ENCODE data around the gene DALRD3. TPM values are rescaled to one million over a fixed set of nuclear protein-coding genes. Genes with fewer than 3 reads are reported as not detected.

Gene DALRD3
- total RNA-seq, 5 donors from 2014 or later (not counting 1 experiment from before 2014, with no cell fraction given), result 20.8 to 35.1 (median 30.3) TPM

- CTCF ChIA-PET, result no interaction called here
- Mint-ChIP-seq H3K4me1 (peaks cover 59 to 74% (median 62%) of the 10 kb centered on the region in 3 donors), H3K4me3 (peak overlapping the region; percentile 88 to 93 (median 90)), H3K9me3 (no peaks in the 10 kb centered on the region), H3K36me3 (peaks cover 19% of the 10 kb centered on the region), H3K27ac (peak overlapping the region; percentile 55 to 98), H3K27me3 (no peaks in the 10 kb centered on the region)
- ATAC-seq (replicated peaks in 1 of 4), result no peak
- Histone ChIP-seq H3K9me3 (no peaks in the 10 kb centered on the region), H3K4me3 (ENCODE audit: control insufficient read depth in 1 of 2, extremely low read depth in 1 of 2, low read length in 1 of 2) (no peak overlapping the region), H3K36me3 (ENCODE audit: control insufficient read depth in 2 of 2, extremely low read depth in 1 of 2, insufficient read depth in 1 of 2, low read length in 1 of 2) (peaks cover 7 to 40% of the 10 kb centered on the region in 2 donors), H3K27ac (ENCODE audit: low read length) (no peak overlapping the region), H3K27me3 (replicated peaks in 1 of 2; ENCODE audit: control insufficient read depth in 2 of 2, extremely low read depth in 1 of 2, insufficient read depth in 2 of 2, low read length in 1 of 2) (no peaks in the 10 kb centered on the region), H3K4me1 (ENCODE audit: control insufficient read depth in 1 of 2, extremely low read depth in 1 of 2, insufficient read depth in 2 of 2, low read length in 2 of 2) (peaks cover 24 to 49% of the 10 kb centered on the region in 2 experiments)
- no peak for DNase-seq
- WGBS (ENCODE audit: insufficient coverage), result 85% methylated on average over 3 of the region's 4 CpGs
- POLR2A ChIA-PET, result interaction anchor here in 1 of 2 donors (1.4 kb wide), 1 partner anchor 17 kb away, joined by 5 read pairs; the partner anchor contains the start of gene WDR6
These were observed 5.4 kb upstream of the DALRD3 start for GRCh38 chr3:49023775-49024174.

GRCh38 chr3:49022688-49023171, 4.3 kb upstream of the DALRD3 start:
- CTCF ChIA-PET, result interaction anchor here in 1 of 2 donors (0.6 to 3.6 kb wide), 5 partner anchors 9 to 103 kb away, joined by 4 to 46 read pairs (median 21); partner anchors contain the start of genes QRICH1 and WDR6
- H3K4me1 Mint-ChIP-seq, result peaks cover 53 to 64% (median 55%) of the 10 kb centered on the region in 3 donors

GRCh38 chr3:49021813-49022687, 3.7 kb upstream of the DALRD3 start, which contains the start of gene NDUFAF3:
Gene NDUFAF3 (plus strand): TSS chr3:49022121. CDS start chr3:49022145, 24 bp downstream.
- ATAC-seq (replicated peaks in 1 of 4), result peak; percentile 76 to 83 (median 82)
- H3K4me3 ChIP-seq (ENCODE audit: control insufficient read depth in 1 of 2, extremely low read depth in 1 of 2, low read length in 1 of 2), result peak within 1 kb of the TSS; percentile 85 to 90
- peaks cover 55 to 64% (median 58%) of the 10 kb centered on the region in 3 donors for H3K4me1 Mint-ChIP-seq
- no peaks in the 10 kb centered on the region for H3K9me3 ChIP-seq
- peaks cover 7 to 40% of the 10 kb centered on the region in 2 donors for H3K36me3 ChIP-seq (ENCODE audit: control insufficient read depth in 2 of 2, extremely low read depth in 1 of 2, insufficient read depth in 1 of 2, low read length in 1 of 2)
- peaks cover 20 to 53% of the 10 kb centered on the region in 2 experiments for H3K4me1 ChIP-seq (ENCODE audit: control insufficient read depth in 1 of 2, extremely low read depth in 1 of 2, insufficient read depth in 2 of 2, low read length in 2 of 2)
- no peaks in the 10 kb centered on the region for H3K9me3 Mint-ChIP-seq
- ChIA-PET POLR2A (interaction anchor here (0.6 to 2.2 kb wide), 3 partner anchors 15 to 231 kb away, joined by 3 to 16 read pairs (median 3); partner anchors contain the start of gene WDR6 (in 1 of the 2)), CTCF (interaction anchor here in 1 of 2 donors (0.6 to 3.6 kb wide), 9 partner anchors 9 to 210 kb away, joined by 3 to 46 read pairs (median 5); partner anchors contain the start of genes QRICH1, SLC25A20 and WDR6)
- peak within 1 kb of the TSS; percentile 90 to 93 (median 91) for H3K4me3 Mint-ChIP-seq
- peaks cover 19% of the 10 kb centered on the region for H3K36me3 Mint-ChIP-seq
- H3K27me3 Mint-ChIP-seq, result no peaks in the 10 kb centered on the region
- H3K27ac Mint-ChIP-seq, result peak within 1 kb of the TSS; percentile 96 to 98
- under 1% methylated on average over 82 of the region's 83 CpGs for WGBS (ENCODE audit: insufficient coverage)
- peak within 1 kb of the TSS; percentile 75 for H3K27ac ChIP-seq (ENCODE audit: low read length)
- DNase-seq, result peak; percentile 74 to 95 (median 87)
- no peaks in the 10 kb centered on the region for H3K27me3 ChIP-seq (replicated peaks in 1 of 2; ENCODE audit: control insufficient read depth in 2 of 2, extremely low read depth in 1 of 2, insufficient read depth in 2 of 2, low read length in 1 of 2)

More at GRCh38 chr3:49022688-49023171, 4.3 kb upstream of the DALRD3 start:
- Histone ChIP-seq H3K27ac (ENCODE audit: low read length) (peak overlapping the region; percentile 75), H3K36me3 (ENCODE audit: control insufficient read depth in 2 of 2, extremely low read depth in 1 of 2, insufficient read depth in 1 of 2, low read length in 1 of 2) (peaks cover 7 to 40% of the 10 kb centered on the region in 2 donors), H3K4me3 (ENCODE audit: control insufficient read depth in 1 of 2, extremely low read depth in 1 of 2, low read length in 1 of 2) (peak overlapping the region; percentile 85 to 90), H3K9me3 (no peaks in the 10 kb centered on the region), H3K4me1 (ENCODE audit: control insufficient read depth in 1 of 2, extremely low read depth in 1 of 2, insufficient read depth in 2 of 2, low read length in 2 of 2) (peaks cover 18 to 46% of the 10 kb centered on the region in 2 experiments), H3K27me3 (replicated peaks in 1 of 2; ENCODE audit: control insufficient read depth in 2 of 2, extremely low read depth in 1 of 2, insufficient read depth in 2 of 2, low read length in 1 of 2) (no peaks in the 10 kb centered on the region)
- ATAC-seq (replicated peaks in 1 of 4) (no peak), DNase-seq (no peak)
- Mint-ChIP-seq H3K9me3 (no peaks in the 10 kb centered on the region), H3K4me3 (peak overlapping the region; percentile 88 to 93 (median 90)), H3K27ac (peak overlapping the region; percentile 94 to 98), H3K36me3 (peaks cover 19% of the 10 kb centered on the region), H3K27me3 (no peaks in the 10 kb centered on the region)
- POLR2A ChIA-PET, result interaction anchor here (0.5 to 2.2 kb wide), 3 partner anchors 14 to 118 kb away, joined by 3 to 16 read pairs (median 6); partner anchors contain the start of gene WDR6 (in 1 of the 2)
- 37% methylated on average over 8 of the region's 12 CpGs for WGBS (ENCODE audit: insufficient coverage)

GRCh38 chr3:49021213-49021812, 2.9 kb upstream of the DALRD3 start:
- ATAC-seq (replicated peaks in 1 of 4) (peak; percentile 78 to 86 (median 80)), DNase-seq (peak; percentile 94 to 99 (median 98))
- H3K36me3 Mint-ChIP-seq, result peaks cover 19% of the 10 kb centered on the region
- peak overlapping the region; percentile 85 to 90 for H3K4me3 ChIP-seq (ENCODE audit: control insufficient read depth in 1 of 2, extremely low read depth in 1 of 2, low read length in 1 of 2)
- POLR2A ChIA-PET, result interaction anchor here (0.6 to 2.2 kb wide), 5 partner anchors 8 to 456 kb away, joined by 3 to 16 read pairs (median 4); partner anchors contain the start of gene WDR6 (in 1 of the 2)
- peak overlapping the region; percentile 75 for H3K27ac ChIP-seq (ENCODE audit: low read length)
- peak overlapping the region; percentile 90 to 93 (median 91) for H3K4me3 Mint-ChIP-seq
- H3K4me1 Mint-ChIP-seq, result peaks cover 56 to 64% (median 57%) of the 10 kb centered on the region in 3 donors
- peaks cover 11 to 34% of the 10 kb centered on the region in 2 donors for H3K36me3 ChIP-seq (ENCODE audit: control insufficient read depth in 2 of 2, extremely low read depth in 1 of 2, insufficient read depth in 1 of 2, low read length in 1 of 2)
- H3K27ac Mint-ChIP-seq, result peak overlapping the region; percentile 95 to 96
- peaks cover 20 to 55% of the 10 kb centered on the region in 2 experiments for H3K4me1 ChIP-seq (ENCODE audit: control insufficient read depth in 1 of 2, extremely low read depth in 1 of 2, insufficient read depth in 2 of 2, low read length in 2 of 2)
- WGBS (ENCODE audit: insufficient coverage), result under 1% methylated on average over 57 of the region's 60 CpGs
- no peaks in the 10 kb centered on the region for H3K9me3 ChIP-seq
- H3K27me3 Mint-ChIP-seq, result no peaks in the 10 kb centered on the region
- H3K9me3 Mint-ChIP-seq, result no peaks in the 10 kb centered on the region
- CTCF ChIA-PET, result interaction anchor here in 1 of 2 donors (0.7 to 3.6 kb wide), 8 partner anchors 10 to 123 kb away, joined by 3 to 46 read pairs (median 5); partner anchors contain the start of genes QRICH1, SLC25A20 and WDR6
- no peaks in the 10 kb centered on the region for H3K27me3 ChIP-seq (replicated peaks in 1 of 2; ENCODE audit: control insufficient read depth in 2 of 2, extremely low read depth in 1 of 2, insufficient read depth in 2 of 2, low read length in 1 of 2)

- ATAC-seq (replicated peaks in 1 of 4) (no peak), DNase-seq (peak in 2 of 35 experiments; percentile 29 to 44)
- Histone ChIP-seq H3K4me3 (ENCODE audit: control insufficient read depth in 1 of 2, extremely low read depth in 1 of 2, low read length in 1 of 2) (peak overlapping the region; percentile 85 to 90), H3K27ac (ENCODE audit: low read length) (peak overlapping the region; percentile 75), H3K4me1 (ENCODE audit: control insufficient read depth in 1 of 2, extremely low read depth in 1 of 2, insufficient read depth in 2 of 2, low read length in 2 of 2) (peaks cover 20 to 53% of the 10 kb centered on the region in 2 experiments), H3K27me3 (replicated peaks in 1 of 2; ENCODE audit: control insufficient read depth in 2 of 2, extremely low read depth in 1 of 2, insufficient read depth in 2 of 2, low read length in 1 of 2) (no peaks in the 10 kb centered on the region), H3K9me3 (no peaks in the 10 kb centered on the region), H3K36me3 (ENCODE audit: control insufficient read depth in 2 of 2, extremely low read depth in 1 of 2, insufficient read depth in 1 of 2, low read length in 1 of 2) (peaks cover 15 to 34% of the 10 kb centered on the region in 2 donors)
- peaks cover 17% of the 10 kb centered on the region for H3K36me3 Mint-ChIP-seq
- POLR2A ChIA-PET, result interaction anchor here (0.5 to 2.2 kb wide), 9 partner anchors 9 to 456 kb away, joined by 3 to 16 read pairs (median 4); partner anchors contain the start of gene WDR6 (in 1 of the 2)
- CTCF ChIA-PET, result interaction anchor here (0.6 to 3.6 kb wide), 7 partner anchors 11 to 363 kb away, joined by 3 to 46 read pairs (median 6); partner anchors contain the start of genes WDR6 (in 2 of the 2) and QRICH1 (in 1 of the 2)
- H3K4me1 Mint-ChIP-seq, result peaks cover 54 to 60% (median 57%) of the 10 kb centered on the region in 3 donors
- H3K4me3 Mint-ChIP-seq, result peak overlapping the region; percentile 90 to 93 (median 91)
- H3K27me3 Mint-ChIP-seq, result no peaks in the 10 kb centered on the region
- H3K9me3 Mint-ChIP-seq, result no peaks in the 10 kb centered on the region
- under 1% methylated on average over 48 of the region's 51 CpGs for WGBS (ENCODE audit: insufficient coverage)
- H3K27ac Mint-ChIP-seq, result peak overlapping the region; percentile 76 to 96
These were observed 2.2 kb upstream of the DALRD3 start for GRCh38 chr3:49020330-49021212.
